Measurements from ENCODE around the gene TMF1. TPM values are rescaled to one million over a fixed set of nuclear protein-coding genes. Genes with fewer than 3 reads are reported as not detected.

TMF1 gene
- total and polyA plus RNA-seq, 2 of the 8 experiments (the other 6 are each of a cell fraction or from before 2014, with no cell fraction given) = 1.4 to 18.3 TPM

- no peak overlapping the region for H2BK5ac ChIP-seq (ENCODE audit: low read depth, low read length)
- no peak overlapping the region for H3K18ac ChIP-seq (ENCODE audit: extremely low read depth, low read length)
- no peaks in the 10 kb centered on the region for H4K20me1 ChIP-seq (replicated peaks in 1 of 2; ENCODE audit: control insufficient read depth in 1 of 2, insufficient read depth in 2 of 2, low read length in 2 of 2)
- no peaks in the 10 kb centered on the region for H3K23me2 ChIP-seq (ENCODE audit: low read depth, low read length)
- H2BK120ac ChIP-seq (replicated peaks; ENCODE audit: low read depth, low read length) = no peak overlapping the region
- no peaks in the 10 kb centered on the region for H3K79me2 ChIP-seq (ENCODE audit: control insufficient read depth in 1 of 2, insufficient read depth in 2 of 2, low read length in 2 of 2)
- no peak overlapping the region for H2BK12ac ChIP-seq (ENCODE audit: low read depth, low read length)
- H3K56ac ChIP-seq (replicated peaks; ENCODE audit: insufficient read length, low read depth, low read length) = no peak overlapping the region
- H3K9ac ChIP-seq (replicated peaks in 1 of 4; ENCODE audit: extremely low read depth in 1 of 4, low read depth in 3 of 4, low read length in 3 of 4) = no peak overlapping the region
- POLR2A ChIA-PET (ENCODE audit: partially characterized antibody) = no interaction called here
- no peaks in the 10 kb centered on the region for H3K79me1 ChIP-seq (ENCODE audit: low read depth, low read length)
- no peak overlapping the region for H3K4ac ChIP-seq (replicated peaks; ENCODE audit: insufficient read length, low read depth, low read length)
- no peak overlapping the region for H2AK5ac ChIP-seq (ENCODE audit: low read depth, low read length)
- no peak for FAIRE-seq
- H2BK15ac ChIP-seq (ENCODE audit: low read length) = no peak overlapping the region
- WGBS, 2 experiments (ENCODE audit: extremely low coverage in 1 of 2, insufficient coverage in 1 of 2, insufficient read length in 1 of 2, insufficient replicate concordance in 2 of 2, low coverage in 1 of 2, low lambda C conversion rate in 2 of 2, missing lambda C conversion rate in 1 of 2) = 75% methylated on average over 1 of the region's 1 CpG; no CpG with 5 or more reads in 1 of the 2 experiments
- no peak overlapping the region for H2BK20ac ChIP-seq (ENCODE audit: low read length)
- no peak overlapping the region for H2AFZ ChIP-seq (ENCODE audit: low read length)
- no peaks in the 10 kb centered on the region for H3K9me3 ChIP-seq (ENCODE audit: insufficient read depth in 2 of 2, low read depth in 1 of 2, low read length in 1 of 2)
- no peak overlapping the region for H3K23ac ChIP-seq (ENCODE audit: insufficient read length)
- no peak for DNase-seq (ENCODE audit: low read depth in 1 of 2, low spot score in 2 of 2)
- no peak overlapping the region for H4K91ac ChIP-seq (replicated peaks; ENCODE audit: insufficient read length, low read length)
- CTCF ChIA-PET (ENCODE audit: partially characterized antibody) = no interaction called here
- H3K27me3 ChIP-seq (replicated peaks in 1 of 4; ENCODE audit: control insufficient read depth in 3 of 4, extremely low read depth in 1 of 4, insufficient read depth in 3 of 4, low read length in 3 of 4) = no peaks in the 10 kb centered on the region
- H4K8ac ChIP-seq (ENCODE audit: extremely low read depth, insufficient read depth, low read length) = no peak overlapping the region
- H3K27ac ChIP-seq (ENCODE audit: low read depth, low read length) = no peak overlapping the region
- H3K4me1 ChIP-seq (replicated peaks in 1 of 4; ENCODE audit: control insufficient read depth in 3 of 4, insufficient read depth in 4 of 4, low read length in 3 of 4) = no peaks in the 10 kb centered on the region
- no peak overlapping the region for H3K4me2 ChIP-seq (ENCODE audit: insufficient read depth in 1 of 2, low read depth in 2 of 2, low read length in 2 of 2)
- H3K14ac ChIP-seq (ENCODE audit: insufficient read length) = no peak overlapping the region
- no peak overlapping the region for H4K5ac ChIP-seq (ENCODE audit: insufficient read length, low read depth, low read length)
- H3K4me3 ChIP-seq (ENCODE audit: extremely low read depth in 1 of 4, insufficient read depth in 2 of 4, low read depth in 3 of 4, low read length in 4 of 4) = no peak overlapping the region
- H3K36me3 ChIP-seq (ENCODE audit: control insufficient read depth in 2 of 4, insufficient read depth in 4 of 4, low read length in 3 of 4) = peaks cover 7 to 46% (median 19%) of the 10 kb centered on the region in 4 experiments; a peak in 7 of 8 replicates
- TF ChIP-seq HDAC6 (IDR thresholded peaks at IDR 0.05; ENCODE audit: low read depth, low read length) (no peak), BRCA1 (IDR thresholded peaks at IDR 0.05; ENCODE audit: low read depth, low read length) (no peak), POU5F1 (IDR thresholded peaks at IDR 0.05; ENCODE audit: low read depth, low read length) (no peak), SIN3A (conservative IDR thresholded peaks at IDR 0.05 in 1 of 2, IDR thresholded peaks at IDR 0.05 in 1 of 2; ENCODE audit: low read depth in 1 of 2, low read length in 2 of 2) (no peak), POLR2AphosphoS5 (IDR thresholded peaks at IDR 0.05; ENCODE audit: low read depth, low read length) (no peak), EP300 (IDR thresholded peaks at IDR 0.05; ENCODE audit: borderline replicate concordance in 1 of 2, low read depth in 2 of 2, low read length in 2 of 2) (no peak), CBX5 (IDR thresholded peaks at IDR 0.05; ENCODE audit: low read depth, low read length) (no peak), EGR1 (IDR thresholded peaks at IDR 0.05; ENCODE audit: borderline replicate concordance, low read depth, low read length) (no peak), TEAD4 (IDR thresholded peaks at IDR 0.05; ENCODE audit: low read depth, low read length) (no peak), ZNF274 (IDR thresholded peaks at IDR 0.05; ENCODE audit: borderline replicate concordance, extremely low read depth, low read length) (no peak), CREB1 (IDR thresholded peaks at IDR 0.05) (no peak), SP2 (IDR thresholded peaks at IDR 0.05; ENCODE audit: low read length) (no peak), KDM4A (IDR thresholded peaks at IDR 0.05; ENCODE audit: low read depth, low read length, severe bottlenecking) (no peak), GTF2F1 (IDR thresholded peaks at IDR 0.05; ENCODE audit: borderline replicate concordance, low read depth, low read length) (no peak), SIX5 (IDR thresholded peaks at IDR 0.05; ENCODE audit: low read depth, low read length) (no peak)
These were observed 20.5 kb downstream of the TMF1 start for GRCh38 chr3:69031635-69032034.

Measured in H1 (cell line).